HCT116 (cell line): ENCODE measurements around the gene LYL1.

ENCODE experiments used
- TF ChIP-seq, protein P1 (sequence below): IDR thresholded peaks from 2 replicates; pipeline ENCODE4 v1.6.1; 2012; ENCODE audit warnings: low read depth
- TF ChIP-seq, protein P2 (sequence below), 3 experiments: fragments of 200-600 bp in 1 of 3; sonication (generic) in 1 of 3; IDR thresholded peaks in 2 of 3; conservative IDR thresholded peaks in 1 of 3; 2 replicates each; pipeline ENCODE4 v1.5.1; 2012 to 2017; ENCODE audit warnings: low read depth in 2 of 3, low read length in 2 of 3, antibody characterized with exemption in 1 of 3, borderline replicate concordance in 1 of 3, control low read depth in 1 of 3, mild to moderate bottlenecking in 1 of 3, mixed read lengths in 1 of 3, mixed run types in 1 of 3, moderate library complexity in 1 of 3; ENCODE audit not compliant: insufficient read depth in 1 of 3

GRCh38 chr19:13060964-13061927 lies 41.4 kb downstream of the LYL1 start:
- TF ChIP-seq, protein P1, sequence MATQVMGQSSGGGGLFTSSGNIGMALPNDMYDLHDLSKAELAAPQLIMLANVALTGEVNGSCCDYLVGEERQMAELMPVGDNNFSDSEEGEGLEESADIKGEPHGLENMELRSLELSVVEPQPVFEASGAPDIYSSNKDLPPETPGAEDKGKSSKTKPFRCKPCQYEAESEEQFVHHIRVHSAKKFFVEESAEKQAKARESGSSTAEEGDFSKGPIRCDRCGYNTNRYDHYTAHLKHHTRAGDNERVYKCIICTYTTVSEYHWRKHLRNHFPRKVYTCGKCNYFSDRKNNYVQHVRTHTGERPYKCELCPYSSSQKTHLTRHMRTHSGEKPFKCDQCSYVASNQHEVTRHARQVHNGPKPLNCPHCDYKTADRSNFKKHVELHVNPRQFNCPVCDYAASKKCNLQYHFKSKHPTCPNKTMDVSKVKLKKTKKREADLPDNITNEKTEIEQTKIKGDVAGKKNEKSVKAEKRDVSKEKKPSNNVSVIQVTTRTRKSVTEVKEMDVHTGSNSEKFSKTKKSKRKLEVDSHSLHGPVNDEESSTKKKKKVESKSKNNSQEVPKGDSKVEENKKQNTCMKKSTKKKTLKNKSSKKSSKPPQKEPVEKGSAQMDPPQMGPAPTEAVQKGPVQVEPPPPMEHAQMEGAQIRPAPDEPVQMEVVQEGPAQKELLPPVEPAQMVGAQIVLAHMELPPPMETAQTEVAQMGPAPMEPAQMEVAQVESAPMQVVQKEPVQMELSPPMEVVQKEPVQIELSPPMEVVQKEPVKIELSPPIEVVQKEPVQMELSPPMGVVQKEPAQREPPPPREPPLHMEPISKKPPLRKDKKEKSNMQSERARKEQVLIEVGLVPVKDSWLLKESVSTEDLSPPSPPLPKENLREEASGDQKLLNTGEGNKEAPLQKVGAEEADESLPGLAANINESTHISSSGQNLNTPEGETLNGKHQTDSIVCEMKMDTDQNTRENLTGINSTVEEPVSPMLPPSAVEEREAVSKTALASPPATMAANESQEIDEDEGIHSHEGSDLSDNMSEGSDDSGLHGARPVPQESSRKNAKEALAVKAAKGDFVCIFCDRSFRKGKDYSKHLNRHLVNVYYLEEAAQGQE, result no peak
- TF ChIP-seq, protein P2, sequence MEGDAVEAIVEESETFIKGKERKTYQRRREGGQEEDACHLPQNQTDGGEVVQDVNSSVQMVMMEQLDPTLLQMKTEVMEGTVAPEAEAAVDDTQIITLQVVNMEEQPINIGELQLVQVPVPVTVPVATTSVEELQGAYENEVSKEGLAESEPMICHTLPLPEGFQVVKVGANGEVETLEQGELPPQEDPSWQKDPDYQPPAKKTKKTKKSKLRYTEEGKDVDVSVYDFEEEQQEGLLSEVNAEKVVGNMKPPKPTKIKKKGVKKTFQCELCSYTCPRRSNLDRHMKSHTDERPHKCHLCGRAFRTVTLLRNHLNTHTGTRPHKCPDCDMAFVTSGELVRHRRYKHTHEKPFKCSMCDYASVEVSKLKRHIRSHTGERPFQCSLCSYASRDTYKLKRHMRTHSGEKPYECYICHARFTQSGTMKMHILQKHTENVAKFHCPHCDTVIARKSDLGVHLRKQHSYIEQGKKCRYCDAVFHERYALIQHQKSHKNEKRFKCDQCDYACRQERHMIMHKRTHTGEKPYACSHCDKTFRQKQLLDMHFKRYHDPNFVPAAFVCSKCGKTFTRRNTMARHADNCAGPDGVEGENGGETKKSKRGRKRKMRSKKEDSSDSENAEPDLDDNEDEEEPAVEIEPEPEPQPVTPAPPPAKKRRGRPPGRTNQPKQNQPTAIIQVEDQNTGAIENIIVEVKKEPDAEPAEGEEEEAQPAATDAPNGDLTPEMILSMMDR (IDR thresholded peaks at IDR 0.05 in 2 of 3, conservative IDR thresholded peaks at IDR 0.05 in 1 of 3; ENCODE audit: borderline replicate concordance in 1 of 3, insufficient read depth in 1 of 3, low read depth in 2 of 3, low read length in 2 of 3), result peak; percentile 87 to 97 (median 92)
